HepG2 (cell line): ENCODE measurements around the gene TMEM86B. TPM values are rescaled to one million over a fixed set of nuclear protein-coding genes. Genes with fewer than 3 reads are reported as not detected.
A peak's percentile ranks its signal among the peaks of the same experiment; 100 is the strongest.

Experiments used
- HNF4A ChIP-seq: sonication (generic); formaldehyde crosslinking; IDR thresholded peaks from 2 replicates; pipeline ENCODE4 v1.4.0; 2020; ENCODE audit warnings: missing genetic modification reagents
- NFKB2 ChIP-seq: sonication (generic); formaldehyde crosslinking; IDR thresholded peaks from 2 replicates; pipeline ENCODE4 v1.4.0; 2020; ENCODE audit warnings: missing genetic modification reagents, borderline replicate concordance
- PHF5A ChIP-seq: IDR thresholded peaks from one replicate; pipeline ENCODE4 v1.6.1; 2018; ENCODE audit warnings: low read depth, missing genetic modification reagents; ENCODE audit not compliant: unreplicated experiment
- PHF8 ChIP-seq: sonication (generic); formaldehyde crosslinking; IDR thresholded peaks from 2 replicates; pipeline ENCODE4 v1.5.0; 2020; ENCODE audit warnings: missing genetic modification reagents
- RELA ChIP-seq: sonication (generic); formaldehyde crosslinking; IDR thresholded peaks from 2 replicates; pipeline ENCODE4 v1.4.0; 2020; ENCODE audit warnings: missing genetic modification reagents
- USF2 ChIP-seq, 2 experiments: sonication (generic) in 1 of 2; formaldehyde crosslinking in 1 of 2; IDR thresholded peaks; 2 replicates each; pipeline versions ENCODE4 v1.5.1 to v1.6.1; 2011 to 2020; ENCODE audit warnings: borderline replicate concordance in 1 of 2, low read depth in 1 of 2, low read length in 1 of 2, mild to moderate bottlenecking in 1 of 2, missing genetic modification reagents in 1 of 2, moderate library complexity in 1 of 2
- ZFAT ChIP-seq: sonication (generic); formaldehyde crosslinking; conservative IDR thresholded peaks from 2 replicates; pipeline ENCODE4 v1.8.1; 2023; ENCODE audit warnings: missing genetic modification reagents, inconsistent platforms
- ZFP37 ChIP-seq: sonication (generic); formaldehyde crosslinking; IDR thresholded peaks from 2 replicates; pipeline ENCODE4 v1.4.0; 2020; ENCODE audit warnings: missing genetic modification reagents, borderline replicate concordance
- ZNF18 ChIP-seq: sonication (generic); formaldehyde crosslinking; IDR thresholded peaks from 2 replicates; pipeline ENCODE4 v1.8.0; 2022; ENCODE audit warnings: mild to moderate bottlenecking, missing genetic modification reagents; ENCODE audit not compliant: insufficient replicate concordance
- ZNF235 ChIP-seq: sonication (generic); formaldehyde crosslinking; IDR thresholded peaks from 2 replicates; pipeline ENCODE4 v1.8.1; 2023; ENCODE audit warnings: mild to moderate bottlenecking, missing genetic modification reagents, borderline replicate concordance
- ZNF256 ChIP-seq: sonication (generic); formaldehyde crosslinking; conservative IDR thresholded peaks from 2 replicates; pipeline ENCODE4 v1.4.0; 2020; ENCODE audit warnings: missing genetic modification reagents
- ZNF501 ChIP-seq: sonication (generic); formaldehyde crosslinking; IDR thresholded peaks from 2 replicates; pipeline ENCODE4 v1.5.1; 2020; ENCODE audit warnings: mild to moderate bottlenecking, moderate library complexity, missing genetic modification reagents
- ZNF563 ChIP-seq: sonication (generic); formaldehyde crosslinking; IDR thresholded peaks from 2 replicates; pipeline ENCODE4 v1.8.0; 2022; ENCODE audit warnings: mild to moderate bottlenecking, moderate library complexity, missing genetic modification reagents
- ZNF749 ChIP-seq: sonication (generic); formaldehyde crosslinking; IDR thresholded peaks from 2 replicates; pipeline ENCODE4 v1.8.0; 2022; ENCODE audit warnings: mild to moderate bottlenecking, missing genetic modification reagents, moderate library complexity, borderline replicate concordance
- ZNF800 ChIP-seq: sonication (generic); formaldehyde crosslinking; IDR thresholded peaks from 2 replicates; pipeline ENCODE4 v1.4.0; 2020; ENCODE audit warnings: missing genetic modification reagents
- ZNF839 ChIP-seq: sonication (generic); formaldehyde crosslinking; IDR thresholded peaks from 2 replicates; pipeline ENCODE4 v1.4.0; 2020; ENCODE audit warnings: missing genetic modification reagents, mild to moderate bottlenecking, borderline replicate concordance
- polyA plus RNA-seq, 8 experiments: library from polyadenylated mRNA; depleted of rRNA in 3 of 8; stranded (reverse) in 7 of 8; unstranded in 1 of 8; fragments of >200 nt; fragmentation: Illumina TruSeq in 4 of 8; extraction: Trizol in 4 of 8; gene quantifications; 2 replicates each; pipeline versions ENCODE4 v1.2.1 to v1.2.3, GENCODE V29; 2011 to 2016; ENCODE audit warnings: low read depth in 4 of 8, missing spikeins in 1 of 8, mixed read lengths in 1 of 8; ENCODE audit not compliant: insufficient read depth in 1 of 8
- total RNA-seq, 5 experiments: library from RNA; depleted of rRNA; stranded (reverse); fragments of >200 nt; fragmentation: Illumina TruSeq; extraction: Trizol; gene quantifications; 2 replicates each; pipeline ENCODE4 v1.2.3, GENCODE V29; 2016; ENCODE audit warnings: low read depth in 1 of 5
- TF ChIP-seq, protein P1 (sequence below): sonication (generic); formaldehyde crosslinking; IDR thresholded peaks from 2 replicates; pipeline ENCODE4 v1.5.1; 2020; ENCODE audit warnings: mild to moderate bottlenecking, missing genetic modification reagents, borderline replicate concordance
- TF ChIP-seq, protein P2 (sequence below): sonication (generic); formaldehyde crosslinking; IDR thresholded peaks from 2 replicates; pipeline ENCODE4 v1.5.1; 2020; ENCODE audit warnings: missing genetic modification reagents, mild to moderate bottlenecking, borderline replicate concordance

The TMEM86B gene
- total and polyA plus RNA-seq, 2 of the 13 experiments (the other 11 are each of a cell fraction or from before 2014, with no cell fraction given), result 7.7 to 9.6 TPM

DNA sequence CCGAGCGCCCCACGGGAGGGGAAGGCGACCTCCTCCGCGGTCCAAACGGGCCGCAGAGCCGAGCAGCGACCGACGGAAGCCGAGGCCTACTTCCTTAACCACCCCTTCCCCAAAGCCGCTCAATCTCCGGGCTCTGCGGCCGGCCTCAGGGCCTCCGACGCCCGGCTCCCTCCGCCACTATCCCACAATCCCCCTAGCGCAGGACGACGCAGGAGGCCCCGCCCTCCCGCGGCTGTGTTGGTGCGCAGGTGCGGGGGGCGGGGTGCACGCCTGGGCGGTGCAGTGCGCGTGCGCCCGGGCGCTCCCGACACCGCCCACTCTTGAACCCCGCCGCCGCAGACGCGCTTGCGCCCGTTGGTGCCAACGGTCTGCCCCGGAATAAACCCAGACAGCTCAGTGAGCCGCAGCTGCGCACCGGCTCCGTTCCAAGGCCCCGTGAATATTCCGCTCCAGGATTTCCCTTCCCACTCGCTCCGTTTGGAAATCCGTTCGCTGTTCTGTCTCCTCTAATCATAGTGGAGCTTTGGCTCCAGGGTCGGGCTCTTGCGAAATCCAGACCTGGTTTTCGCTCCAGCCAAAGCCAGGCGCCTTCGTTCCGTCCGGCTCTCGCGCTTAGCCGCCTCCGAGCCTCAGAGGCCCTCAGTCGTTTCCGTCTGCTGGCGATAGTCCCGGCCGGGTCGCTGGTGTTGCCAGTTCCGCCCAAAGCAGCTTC is 30.4 kb upstream of the TMEM86B start, which contains the start of gene PPP6R1 (continued):
- TF ChIP-seq ZNF563 (CRISPR knock-in tag) (peak; percentile 87; the same call in 1 of the 2 replicates), ZNF18 (CRISPR knock-in tag) (no peak), ZNF839 (CRISPR knock-in tag) (no peak), USF2 (IDR thresholded peaks at IDR 0.05; ENCODE audit: low read depth, low read length) (no peak), USF2 (CRISPR knock-in tag; IDR thresholded peaks at IDR 0.05; ENCODE audit: borderline replicate concordance) (0 out of 2 replicates have a peak, but pooled peaks have one; percentile 6), ZNF501 (CRISPR knock-in tag) (peak; percentile 97), RELA (no peak), ZNF749 (CRISPR knock-in tag) (no peak), PHF5A (CRISPR knock-in tag) (peak; percentile 98), ZNF256 (CRISPR knock-in tag) (0 out of 2 replicates have a peak, but pooled peaks have one; percentile 39), ZNF235 (CRISPR knock-in tag) (no peak), NFKB2 (CRISPR knock-in tag) (peak; percentile 78; the same call in 1 of the 2 replicates), ZFAT (CRISPR knock-in tag) (no peak), PHF8 (CRISPR knock-in tag) (peak; percentile 74), HNF4A (CRISPR knock-in tag) (peak; percentile 49), ZFP37 (CRISPR knock-in tag) (no peak), ZNF800 (CRISPR knock-in tag) (peak; percentile 88)
- TF ChIP-seq, protein P1, sequence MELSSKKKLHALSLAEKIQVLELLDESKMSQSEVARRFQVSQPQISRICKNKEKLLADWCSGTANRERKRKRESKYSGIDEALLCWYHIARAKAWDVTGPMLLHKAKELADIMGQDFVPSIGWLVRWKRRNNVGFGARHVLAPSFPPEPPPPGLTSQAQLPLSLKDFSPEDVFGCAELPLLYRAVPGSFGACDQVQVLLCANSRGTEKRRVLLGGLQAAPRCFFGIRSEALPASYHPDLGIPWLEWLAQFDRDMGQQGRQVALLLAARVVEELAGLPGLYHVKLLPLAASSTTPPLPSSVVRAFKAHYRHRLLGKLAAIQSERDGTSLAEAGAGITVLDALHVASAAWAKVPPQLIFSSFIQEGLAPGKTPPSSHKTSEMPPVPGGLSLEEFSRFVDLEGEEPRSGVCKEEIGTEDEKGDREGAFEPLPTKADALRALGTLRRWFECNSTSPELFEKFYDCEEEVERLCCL (CRISPR knock-in tag), result peak; percentile 36; the same call in 1 of the 2 replicates
- TF ChIP-seq, protein P2, sequence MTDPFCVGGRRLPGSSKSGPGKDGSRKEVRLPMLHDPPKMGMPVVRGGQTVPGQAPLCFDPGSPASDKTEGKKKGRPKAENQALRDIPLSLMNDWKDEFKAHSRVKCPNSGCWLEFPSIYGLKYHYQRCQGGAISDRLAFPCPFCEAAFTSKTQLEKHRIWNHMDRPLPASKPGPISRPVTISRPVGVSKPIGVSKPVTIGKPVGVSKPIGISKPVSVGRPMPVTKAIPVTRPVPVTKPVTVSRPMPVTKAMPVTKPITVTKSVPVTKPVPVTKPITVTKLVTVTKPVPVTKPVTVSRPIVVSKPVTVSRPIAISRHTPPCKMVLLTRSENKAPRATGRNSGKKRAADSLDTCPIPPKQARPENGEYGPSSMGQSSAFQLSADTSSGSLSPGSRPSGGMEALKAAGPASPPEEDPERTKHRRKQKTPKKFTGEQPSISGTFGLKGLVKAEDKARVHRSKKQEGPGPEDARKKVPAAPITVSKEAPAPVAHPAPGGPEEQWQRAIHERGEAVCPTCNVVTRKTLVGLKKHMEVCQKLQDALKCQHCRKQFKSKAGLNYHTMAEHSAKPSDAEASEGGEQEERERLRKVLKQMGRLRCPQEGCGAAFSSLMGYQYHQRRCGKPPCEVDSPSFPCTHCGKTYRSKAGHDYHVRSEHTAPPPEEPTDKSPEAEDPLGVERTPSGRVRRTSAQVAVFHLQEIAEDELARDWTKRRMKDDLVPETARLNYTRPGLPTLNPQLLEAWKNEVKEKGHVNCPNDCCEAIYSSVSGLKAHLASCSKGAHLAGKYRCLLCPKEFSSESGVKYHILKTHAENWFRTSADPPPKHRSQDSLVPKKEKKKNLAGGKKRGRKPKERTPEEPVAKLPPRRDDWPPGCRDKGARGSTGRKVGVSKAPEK, result no peak
